ENCODE results near the gene HLA-DMA. TPM values are rescaled to one million over a fixed set of nuclear protein-coding genes. Genes with fewer than 3 reads are reported as not detected.
A peak's percentile ranks its signal among the peaks of the same experiment; 100 is the strongest.

The HLA-DMA gene
- total and polyA plus RNA-seq, 2 of the 4 experiments (the other 2 are of a cell fraction): 2.3 to 8.3 TPM

- Histone ChIP-seq H3K27ac (ENCODE audit: insufficient read depth, low read length) (no peak overlapping the region), H3K14ac (replicated peaks; ENCODE audit: low read depth, low read length) (no peak overlapping the region), H3K9me3 (ENCODE audit: control insufficient read depth, insufficient read depth, low read length) (no peaks in the 10 kb centered on the region), H3K36me3 (ENCODE audit: control insufficient read depth, insufficient read depth, low read length) (peaks cover 70% of the 10 kb centered on the region), H3K23ac (ENCODE audit: low read depth, low read length) (peak overlapping the region; percentile 18; the same call in 1 of the 2 replicates), H4K8ac (ENCODE audit: low read depth in 2 of 2, low read length in 2 of 2) (no peak overlapping the region), H2AK9ac (replicated peaks; ENCODE audit: low read depth, low read length, poor library complexity) (no peak overlapping the region), H3K4me1 (ENCODE audit: control insufficient read depth, insufficient read depth, low read length) (peaks cover 6% of the 10 kb centered on the region; the same call in 1 of the 2 replicates), H2BK5ac (ENCODE audit: low read depth, low read length, poor library complexity, severe bottlenecking) (no peak overlapping the region), H4K91ac (ENCODE audit: insufficient read depth, low read depth, low read length) (no peak overlapping the region), H3K9ac (ENCODE audit: low read depth, low read length) (no peak overlapping the region), H3K4ac (ENCODE audit: low read depth, low read length) (no peak overlapping the region), H4K5ac (ENCODE audit: low read depth, low read length) (no peak overlapping the region), H2AFZ (replicated peaks; ENCODE audit: low read length, poor library complexity) (no peak overlapping the region), H3K4me2 (ENCODE audit: low read depth, low read length) (no peak overlapping the region), H3K56ac (ENCODE audit: extremely low read depth, insufficient read depth, low read length) (no peak overlapping the region), H3K27me3 (ENCODE audit: control insufficient read depth, insufficient read depth, low read length) (no peaks in the 10 kb centered on the region), H2BK120ac (ENCODE audit: low read depth, low read length) (no peak overlapping the region), H3K18ac (ENCODE audit: low read depth, low read length) (no peak overlapping the region), H4K20me1 (ENCODE audit: insufficient read depth, low read length) (peaks cover 98% of the 10 kb centered on the region), H2AK5ac (ENCODE audit: low read depth, low read length) (no peak overlapping the region), H3K9me1 (ENCODE audit: insufficient read depth, low read length) (peaks cover 9% of the 10 kb centered on the region), H2BK15ac (ENCODE audit: low read depth, low read length) (no peak overlapping the region), H3K4me3 (ENCODE audit: insufficient read depth, low read depth, low read length) (no peak overlapping the region), H3K79me1 (ENCODE audit: low read depth in 1 of 2, low read length in 2 of 2) (peaks cover 42 to 59% of the 10 kb centered on the region in 2 experiments), H2BK20ac (ENCODE audit: low read depth, low read length) (no peak overlapping the region)
- POLR2A ChIA-PET (ENCODE audit: unreplicated experiment): interaction anchor here (0.6 kb wide), 1 partner anchor 78 kb away, joined by 5 read pairs; no protein-coding TSS in a partner anchor
- no peak for TF ChIP-seq CEBPB (IDR thresholded peaks at IDR 0.05; ENCODE audit: low read depth, low read length)
- no peak for TF ChIP-seq MAFK (IDR thresholded peaks at IDR 0.05; ENCODE audit: low read depth, low read length)
- TF ChIP-seq, protein P1, sequence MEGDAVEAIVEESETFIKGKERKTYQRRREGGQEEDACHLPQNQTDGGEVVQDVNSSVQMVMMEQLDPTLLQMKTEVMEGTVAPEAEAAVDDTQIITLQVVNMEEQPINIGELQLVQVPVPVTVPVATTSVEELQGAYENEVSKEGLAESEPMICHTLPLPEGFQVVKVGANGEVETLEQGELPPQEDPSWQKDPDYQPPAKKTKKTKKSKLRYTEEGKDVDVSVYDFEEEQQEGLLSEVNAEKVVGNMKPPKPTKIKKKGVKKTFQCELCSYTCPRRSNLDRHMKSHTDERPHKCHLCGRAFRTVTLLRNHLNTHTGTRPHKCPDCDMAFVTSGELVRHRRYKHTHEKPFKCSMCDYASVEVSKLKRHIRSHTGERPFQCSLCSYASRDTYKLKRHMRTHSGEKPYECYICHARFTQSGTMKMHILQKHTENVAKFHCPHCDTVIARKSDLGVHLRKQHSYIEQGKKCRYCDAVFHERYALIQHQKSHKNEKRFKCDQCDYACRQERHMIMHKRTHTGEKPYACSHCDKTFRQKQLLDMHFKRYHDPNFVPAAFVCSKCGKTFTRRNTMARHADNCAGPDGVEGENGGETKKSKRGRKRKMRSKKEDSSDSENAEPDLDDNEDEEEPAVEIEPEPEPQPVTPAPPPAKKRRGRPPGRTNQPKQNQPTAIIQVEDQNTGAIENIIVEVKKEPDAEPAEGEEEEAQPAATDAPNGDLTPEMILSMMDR (conservative IDR thresholded peaks at IDR 0.05; ENCODE audit: low read depth, low read length): no peak
- DNase-seq (no peak), ATAC-seq (ENCODE audit: low read depth) (no peak)
- dilution Hi-C loops (cut with HindIII; ENCODE audit: low sequenced_read_pairs, unreplicated experiment) (no loop called here), in situ Hi-C loops (cut with MboI; ENCODE audit: low sequenced_read_pairs) (loop anchor here (5.0 kb wide), 1 partner anchor 41 kb away; no protein-coding TSS in a partner anchor), intact Hi-C loops (cut with micrococcal nuclease) (no loop called here)
- CTCF ChIA-PET: interaction anchor here (1.9 kb wide), 1 partner anchor 92 kb away, joined by 4 read pairs; no protein-coding TSS in a partner anchor
- no TSS peak for BruUV-seq (replicated peaks)
- no CpG with 5 or more reads among the region's 7 CpGs for WGBS, 2 experiments (ENCODE audit: extremely low coverage in 2 of 2, insufficient read length in 1 of 2)
These were observed 25.0 kb upstream of the HLA-DMA start for GRCh38 chr6:32977953-32978324.
